HL-60 (cell line): ENCODE results near the gene CBLB.

Experiments used
- CTCF ChIP-seq: IDR thresholded peaks from one replicate; pipeline ENCODE4 v1.5.1; 2011; ENCODE audit warnings: low read length, control low read depth, inconsistent platforms; ENCODE audit not compliant: insufficient read depth
- GABPA ChIP-seq: IDR thresholded peaks from 2 replicates; pipeline ENCODE4 v1.6.1; 2012; ENCODE audit warnings: low read depth
- POLR2AphosphoS5 ChIP-seq: IDR thresholded peaks from 2 replicates; pipeline ENCODE4 v1.6.1; 2012; ENCODE audit warnings: low read depth
- REST ChIP-seq: IDR thresholded peaks from 2 replicates; pipeline ENCODE4 v1.6.1; 2012; ENCODE audit warnings: low read depth; ENCODE audit not compliant: insufficient replicate concordance

- no peak for TF ChIP-seq CTCF
- TF ChIP-seq POLR2AphosphoS5: no peak
- TF ChIP-seq GABPA: no peak
- no peak for TF ChIP-seq REST
Observed at GRCh38 chr3:105843994-105844393, 24.8 kb downstream of the CBLB start.
